Hepatocyte (in vitro differentiated cells): ENCODE results near the gene ATP13A3. TPM values are rescaled to one million over a fixed set of nuclear protein-coding genes. Genes with fewer than 3 reads are reported as not detected.

Experiments used
- DNase-seq: peaks from one replicate; pipeline ENCODE4 v3.0.0-alpha.2; 2016; ENCODE audit warnings: low spot score
- H2AFZ ChIP-seq: fragments of 200-600 bp; sonication (generic); 2 replicates; pipeline ENCODE4 v1.6.0; 2016; ENCODE audit warnings: antibody characterized with exemption, mild to moderate bottlenecking
- H3K27ac ChIP-seq: fragments of 200-600 bp; sonication (generic); 2 replicates; pipeline ENCODE4 v1.5.1; 2016; ENCODE audit warnings: mild to moderate bottlenecking
- H3K27me3 ChIP-seq: fragments of 200-600 bp; sonication (generic); 2 replicates; pipeline ENCODE4 v1.6.1; 2016
- H3K36me3 ChIP-seq: fragments of 200-600 bp; sonication (generic); replicated peaks from 2 replicates; pipeline ENCODE4 v1.5.1; 2016; ENCODE audit warnings: low read depth; ENCODE audit not compliant: insufficient read depth
- H3K4me1 ChIP-seq: fragments of 200-600 bp; sonication (generic); 2 replicates; pipeline ENCODE4 v1.5.1; 2016; ENCODE audit warnings: mild to moderate bottlenecking, moderate library complexity; ENCODE audit not compliant: insufficient read depth
- H3K4me2 ChIP-seq: fragments of 200-600 bp; sonication (generic); 2 replicates; pipeline ENCODE4 v1.6.0; 2016
- H3K4me3 ChIP-seq: fragments of 200-600 bp; sonication (generic); 2 replicates; pipeline ENCODE4 v1.5.1; 2016; ENCODE audit warnings: mild to moderate bottlenecking
- H3K79me2 ChIP-seq: fragments of 200-600 bp; sonication (generic); 2 replicates; pipeline ENCODE4 v1.6.0; 2017; ENCODE audit warnings: mild to moderate bottlenecking
- H3K9me2 ChIP-seq: fragments of 200-600 bp; sonication (generic); replicated peaks from 2 replicates; pipeline ENCODE4 v1.6.0; 2017; ENCODE audit warnings: mild to moderate bottlenecking; ENCODE audit not compliant: insufficient read depth
- H3K9me3 ChIP-seq: fragments of 200-600 bp; sonication (generic); 2 replicates; pipeline ENCODE4 v1.5.1; 2016; ENCODE audit warnings: low read depth, mild to moderate bottlenecking
- H4K20me1 ChIP-seq: fragments of 200-600 bp; sonication (generic); 2 replicates; pipeline ENCODE4 v1.6.0; 2016; ENCODE audit warnings: mild to moderate bottlenecking; ENCODE audit not compliant: insufficient read depth, poor library complexity, severe bottlenecking
- CTCF ChIP-seq: fragments of 200-600 bp; sonication (generic); IDR thresholded peaks from 2 replicates; pipeline ENCODE4 v1.5.1; 2016; ENCODE audit warnings: antibody characterized with exemption, mild to moderate bottlenecking; ENCODE audit not compliant: poor library complexity
- EZH2 ChIP-seq: fragments of 200-600 bp; sonication (generic); IDR thresholded peaks from 2 replicates; pipeline ENCODE4 v1.6.1; 2016; ENCODE audit warnings: antibody characterized with exemption, mild to moderate bottlenecking, borderline replicate concordance
- EZH2phosphoT487 ChIP-seq: fragments of 200-600 bp; sonication (generic); IDR thresholded peaks from one replicate; pipeline ENCODE4 v1.6.1; 2018; ENCODE audit warnings: antibody characterized with exemption, mild to moderate bottlenecking, low read depth, moderate library complexity; ENCODE audit not compliant: unreplicated experiment, severe bottlenecking
- WGBS: methylation state at CpG from one replicate; pipeline ENCODE4 v1.1.6; 2016; ENCODE audit warnings: low lambda C conversion rate; ENCODE audit errors: missing lambda C conversion rate; 5-methylcytosine and 5-hydroxymethylcytosine counted together
- polyA plus RNA-seq: library from polyadenylated mRNA; unstranded; fragments of >200 nt; fragmentation: Nextera tagmentation; extraction: Ambion mirVana; gene quantifications from 2 replicates; pipeline ENCODE4 v1.2.1, GENCODE V29; 2016
- total RNA-seq: library from RNA; depleted of rRNA; stranded (reverse); fragments of >200 nt; gene quantifications from 2 replicates; pipeline ENCODE4 v1.2.3, GENCODE V29; 2014

ATP13A3 gene
- total and polyA plus RNA-seq, 2 experiments from 2014 or later = 18.3 to 131 TPM

GRCh38 chr3:194481525-194482195, 5.1 kb downstream of the ATP13A3 start:
- H2AFZ ChIP-seq = no peak overlapping the region
- H3K79me2 ChIP-seq = peaks cover 93% of the 10 kb centered on the region
- H3K27ac ChIP-seq = peak overlapping the region; percentile 67
- peaks cover 7% of the 10 kb centered on the region for H4K20me1 ChIP-seq
- no peaks in the 10 kb centered on the region for H3K36me3 ChIP-seq
- no peak overlapping the region for H3K4me3 ChIP-seq
- DNase-seq = no peak
- WGBS = 70% methylated on average over 5 of the region's 5 CpGs
- no peaks in the 10 kb centered on the region for H3K9me2 ChIP-seq
- no peaks in the 10 kb centered on the region for H3K9me3 ChIP-seq
- peaks cover 13% of the 10 kb centered on the region for H3K4me1 ChIP-seq
- TF ChIP-seq EZH2phosphoT487 (no peak), EZH2 (no peak), CTCF (no peak)
- no peaks in the 10 kb centered on the region for H3K27me3 ChIP-seq
- peak overlapping the region; percentile 10 for H3K4me2 ChIP-seq

- peak overlapping the region; percentile 67 for H3K27ac ChIP-seq
Measured at GRCh38 chr3:194481103-194481502, 5.7 kb downstream of the ATP13A3 start.

GRCh38 chr3:194476784-194477183, 10.0 kb downstream of the ATP13A3 start:
- no peaks in the 10 kb centered on the region for H3K9me2 ChIP-seq
- peak; percentile 63 for DNase-seq
- H3K27ac ChIP-seq = peak overlapping the region; percentile 61
- peaks cover 15% of the 10 kb centered on the region for H4K20me1 ChIP-seq
- H3K36me3 ChIP-seq = no peaks in the 10 kb centered on the region
- no peaks in the 10 kb centered on the region for H3K9me3 ChIP-seq
- no peak overlapping the region for H3K4me3 ChIP-seq
- no peak overlapping the region for H3K4me2 ChIP-seq
- TF ChIP-seq CTCF = no peak
- peaks cover 11% of the 10 kb centered on the region for H3K4me1 ChIP-seq
- H3K79me2 ChIP-seq = peaks cover 94% of the 10 kb centered on the region
- no peak overlapping the region for H2AFZ ChIP-seq
- 83% methylated on average over 4 of the region's 4 CpGs for WGBS
- no peaks in the 10 kb centered on the region for H3K27me3 ChIP-seq

More at GRCh38 chr3:194481103-194481502, 5.7 kb downstream of the ATP13A3 start:
- H3K36me3 ChIP-seq = no peaks in the 10 kb centered on the region
- TF ChIP-seq CTCF = no peak
- TF ChIP-seq EZH2 = no peak
- no peak for TF ChIP-seq EZH2phosphoT487
- peak overlapping the region; percentile 9 for H3K4me2 ChIP-seq
- H2AFZ ChIP-seq = no peak overlapping the region
- no peak overlapping the region for H3K4me3 ChIP-seq
- no peaks in the 10 kb centered on the region for H3K9me3 ChIP-seq
- DNase-seq = peak; percentile 12
- H3K4me1 ChIP-seq = peaks cover 18% of the 10 kb centered on the region
- no peaks in the 10 kb centered on the region for H3K9me2 ChIP-seq
- H3K79me2 ChIP-seq = peaks cover 96% of the 10 kb centered on the region
- H3K27me3 ChIP-seq = no peaks in the 10 kb centered on the region
- peaks cover 7% of the 10 kb centered on the region for H4K20me1 ChIP-seq

- no peak for TF ChIP-seq EZH2phosphoT487
- TF ChIP-seq CTCF = no peak
- TF ChIP-seq EZH2 = no peak
- peak overlapping the region; percentile 41 for H3K27ac ChIP-seq
- no peak overlapping the region for H2AFZ ChIP-seq
- no peaks in the 10 kb centered on the region for H3K27me3 ChIP-seq
- H3K79me2 ChIP-seq = peaks cover 96% of the 10 kb centered on the region
- H3K4me1 ChIP-seq = peaks cover 5% of the 10 kb centered on the region
- no peaks in the 10 kb centered on the region for H3K36me3 ChIP-seq
- no peak overlapping the region for H3K4me3 ChIP-seq
- no peak for DNase-seq
- H3K9me3 ChIP-seq = no peaks in the 10 kb centered on the region
- H4K20me1 ChIP-seq = peaks cover 11% of the 10 kb centered on the region
- WGBS = 96% methylated on average over 4 of the region's 4 CpGs
- no peaks in the 10 kb centered on the region for H3K9me2 ChIP-seq
- H3K4me2 ChIP-seq = no peak overlapping the region
Measured at GRCh38 chr3:194475978-194476377, 10.8 kb downstream of the ATP13A3 start.
